NT2/D1 (cell line): ENCODE results near the gene CARS2.

Source experiments
- YY1 ChIP-seq: IDR thresholded peaks from 2 replicates; pipeline ENCODE4 v1.6.1; 2011; ENCODE audit not compliant: insufficient read length, insufficient read depth
- ZNF274 ChIP-seq: IDR thresholded peaks from 2 replicates; pipeline ENCODE4 v1.6.1; 2011; ENCODE audit warnings: mild to moderate bottlenecking, low read depth, low read length

DNA sequence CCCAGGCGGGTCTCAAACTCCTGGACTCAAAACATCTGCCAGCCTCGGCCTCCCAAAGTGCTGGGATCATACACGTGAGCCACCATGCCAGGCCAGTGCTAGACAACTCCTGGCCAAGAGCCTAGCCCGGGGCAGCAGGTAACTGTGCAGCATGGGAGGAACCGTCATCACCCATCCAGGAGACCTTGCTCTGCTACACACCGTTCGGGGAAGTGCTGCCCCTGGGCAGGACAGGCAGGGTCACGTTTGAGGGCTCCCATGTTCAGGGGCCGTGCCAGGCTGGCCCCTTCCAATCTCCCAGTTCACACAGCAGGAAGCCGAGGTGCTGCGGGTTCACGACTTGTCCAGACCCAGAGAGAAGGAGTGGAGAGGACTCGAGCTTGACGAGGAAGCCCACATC lies 55.5 kb downstream of the CARS2 start:
- TF ChIP-seq ZNF274 = no peak
- TF ChIP-seq YY1 = no peak
